Liver (tissue), 9 donors: ENCODE data around the gene PDE4B. TPM values are rescaled to one million over a fixed set of nuclear protein-coding genes. Genes with fewer than 3 reads are reported as not detected.

ENCODE experiments used
- DNase-seq: peaks from one replicate; pipeline ENCODE4 v3.0.0-alpha.2; 2017; ENCODE audit warnings: low spot score
- H3K27ac ChIP-seq, 2 donors: one replicate each; pipeline ENCODE4 v1.7.0; 2013; ENCODE audit warnings: inconsistent platforms in 2 of 2, low read length in 2 of 2, control low read depth in 1 of 2, low read depth in 1 of 2, mild to moderate bottlenecking in 1 of 2
- H3K27me3 ChIP-seq, 4 donors: one replicate each; pipeline versions ENCODE4 v1.6.1 to v1.7.0; 2013; ENCODE audit warnings: low read length in 3 of 4, inconsistent platforms in 1 of 4, mild to moderate bottlenecking in 1 of 4, moderate library complexity in 1 of 4; ENCODE audit not compliant: control insufficient read depth in 4 of 4, insufficient read depth in 4 of 4
- H3K36me3 ChIP-seq, 4 donors: one replicate each; pipeline versions ENCODE4 v1.6.1 to v1.7.0; 2013; ENCODE audit warnings: low read length in 3 of 4, mild to moderate bottlenecking in 3 of 4, low read depth in 1 of 4, moderate library complexity in 1 of 4; ENCODE audit not compliant: control insufficient read depth in 4 of 4, insufficient read depth in 3 of 4
- H3K4me1 ChIP-seq, 4 donors: one replicate each; pipeline versions ENCODE4 v1.6.1 to v1.7.0; 2013; ENCODE audit warnings: low read length in 3 of 4, mild to moderate bottlenecking in 3 of 4, moderate library complexity in 1 of 4; ENCODE audit not compliant: control insufficient read depth in 4 of 4, insufficient read depth in 4 of 4
- H3K4me3 ChIP-seq, 3 donors: one replicate each; pipeline versions ENCODE4 v1.6.1 to v1.7.0; 2013; ENCODE audit warnings: low read length in 3 of 3, control low read depth in 1 of 3, low read depth in 1 of 3, mild to moderate bottlenecking in 1 of 3
- H3K9ac ChIP-seq, 2 donors: one replicate each; pipeline ENCODE4 v1.7.0; 2013; ENCODE audit warnings: low read length in 2 of 2, mild to moderate bottlenecking in 2 of 2, moderate library complexity in 2 of 2, control low read depth in 1 of 2, low read depth in 1 of 2
- H3K9me3 ChIP-seq, 4 donors: one replicate each; pipeline versions ENCODE4 v1.6.1 to v1.7.0; 2013; ENCODE audit warnings: low read length in 3 of 4; ENCODE audit not compliant: control insufficient read depth in 4 of 4
- ATF3 ChIP-seq: IDR thresholded peaks from 2 replicates; pipeline ENCODE4 v1.6.1; 2016; ENCODE audit warnings: antibody characterized with exemption
- CTCF ChIP-seq: fragments of 150-350 bp; IDR thresholded peaks from 2 replicates; pipeline ENCODE4 v1.5.1; 2017; ENCODE audit warnings: improper control_type of control experiment, low read depth, low read length; ENCODE audit not compliant: missing input control
- EGR1 ChIP-seq, 2 donors: IDR thresholded peaks; 2 replicates each; pipeline ENCODE4 v1.6.1; 2016 to 2018; ENCODE audit warnings: antibody characterized with exemption in 2 of 2, low read depth in 2 of 2
- FOXA1 ChIP-seq: IDR thresholded peaks from 2 replicates; pipeline ENCODE4 v1.6.1; 2016; ENCODE audit warnings: antibody characterized with exemption
- FOXA2 ChIP-seq: IDR thresholded peaks from 2 replicates; pipeline ENCODE4 v1.6.1; 2016; ENCODE audit warnings: antibody characterized with exemption
- GABPA ChIP-seq, 2 donors: IDR thresholded peaks in 1 of 2; conservative IDR thresholded peaks in 1 of 2; 2 replicates each; pipeline ENCODE4 v1.6.1; 2016; ENCODE audit warnings: antibody characterized with exemption in 2 of 2, mild to moderate bottlenecking in 1 of 2, moderate library complexity in 1 of 2
- HNF4A ChIP-seq, 2 donors: conservative IDR thresholded peaks; 2 replicates each; pipeline ENCODE4 v1.6.1; 2016; ENCODE audit warnings: antibody characterized with exemption in 2 of 2, mild to moderate bottlenecking in 2 of 2
- HNF4G ChIP-seq: IDR thresholded peaks from 2 replicates; pipeline ENCODE4 v1.6.1; 2016; ENCODE audit warnings: antibody characterized with exemption
- MAX ChIP-seq: IDR thresholded peaks from 2 replicates; pipeline ENCODE4 v1.6.1; 2016; ENCODE audit warnings: antibody characterized with exemption
- NR2F2 ChIP-seq: IDR thresholded peaks from 2 replicates; pipeline ENCODE4 v1.6.1; 2016; ENCODE audit warnings: antibody characterized with exemption
- RAD21 ChIP-seq, 2 donors: IDR thresholded peaks; 2 replicates each; pipeline ENCODE4 v1.6.1; 2016; ENCODE audit warnings: antibody characterized with exemption in 2 of 2, mild to moderate bottlenecking in 2 of 2
- REST ChIP-seq: IDR thresholded peaks from 2 replicates; pipeline ENCODE4 v1.6.1; 2016; ENCODE audit warnings: antibody characterized with exemption, mild to moderate bottlenecking
- RXRA ChIP-seq, 2 donors: IDR thresholded peaks; 2 replicates each; pipeline ENCODE4 v1.6.1; 2017 to 2018; ENCODE audit warnings: antibody characterized with exemption in 2 of 2, mild to moderate bottlenecking in 1 of 2
- SP1 ChIP-seq: IDR thresholded peaks from 2 replicates; pipeline ENCODE4 v1.6.1; 2018; ENCODE audit warnings: antibody characterized with exemption, mild to moderate bottlenecking
- TAF1 ChIP-seq: conservative IDR thresholded peaks from 2 replicates; pipeline ENCODE4 v1.6.1; 2016; ENCODE audit warnings: antibody characterized with exemption, mild to moderate bottlenecking
- YY1 ChIP-seq: IDR thresholded peaks from 2 replicates; pipeline ENCODE4 v1.6.1; 2016; ENCODE audit warnings: antibody characterized with exemption, mild to moderate bottlenecking
- ZBTB33 ChIP-seq: IDR thresholded peaks from 2 replicates; pipeline ENCODE4 v1.6.1; 2016; ENCODE audit warnings: antibody characterized with exemption
- WGBS: extraction: QIAGEN DNeasy Blood & Tissue Kit; methylation state at CpG from one replicate; pipeline ENCODE4 v1.1.7; 2013; 5-methylcytosine and 5-hydroxymethylcytosine counted together
- polyA plus RNA-seq, 2 donors: library from polyadenylated mRNA; stranded (reverse) in 1 of 2; unstranded in 1 of 2; fragments of 200-250 nt in 1 of 2; fragments of >200 nt in 1 of 2; fragmentation: Nextera tagmentation in 1 of 2; extraction: Ambion mirVana in 1 of 2; gene quantifications; one replicate each; pipeline versions ENCODE4 v1.2.1 to v1.2.3, GENCODE V29; 2013 to 2015
- total RNA-seq, 2 donors: library from RNA; depleted of rRNA; stranded (reverse); fragments of >200 nt; gene quantifications; one replicate each; pipeline ENCODE4 v1.2.3, GENCODE V29; 2014
- donor health status: healthy.
- donor health status: healthy.
- donor health status: healthy.
- donor health status: healthy.
- donor health status: healthy.

PDE4B gene
- total and polyA plus RNA-seq, 4 donors, result 1.9 to 3.9 (median 2.7) TPM

GRCh38 chr1:66214901-66215300, 422.2 kb downstream of the PDE4B start:
- no peak overlapping the region for H3K27ac ChIP-seq
- no peak overlapping the region for H3K4me3 ChIP-seq
- no peak for TF ChIP-seq SP1
- TF ChIP-seq HNF4A (conservative IDR thresholded peaks at IDR 0.05), result no peak
- TF ChIP-seq MAX, result no peak
- TF ChIP-seq FOXA2, result no peak
- TF ChIP-seq YY1, result no peak
- TF ChIP-seq REST, result no peak
- no peak for TF ChIP-seq FOXA1
- TF ChIP-seq ZBTB33, result no peak
- TF ChIP-seq NR2F2, result no peak
- no peak for TF ChIP-seq TAF1
- no peak for TF ChIP-seq EGR1 (IDR thresholded peaks at IDR 0.05; ENCODE audit: low read depth in 2 of 2)
- no peak for TF ChIP-seq RAD21 (IDR thresholded peaks at IDR 0.05)
- TF ChIP-seq RXRA (IDR thresholded peaks at IDR 0.05), result no peak
- H3K36me3 ChIP-seq, result no peaks in the 10 kb centered on the region
- no peak for DNase-seq
- no peak overlapping the region for H3K9ac ChIP-seq
- H3K4me1 ChIP-seq, result no peaks in the 10 kb centered on the region
- H3K9me3 ChIP-seq, result no peaks in the 10 kb centered on the region
- H3K27me3 ChIP-seq, result no peaks in the 10 kb centered on the region

GRCh38 chr1:66217021-66217420, 424.3 kb downstream of the PDE4B start:
- DNase-seq, result no peak
- Histone ChIP-seq H3K4me1 (no peaks in the 10 kb centered on the region), H3K36me3 (no peaks in the 10 kb centered on the region), H3K27ac (no peak overlapping the region), H3K9ac (no peak overlapping the region), H3K4me3 (no peak overlapping the region), H3K27me3 (no peaks in the 10 kb centered on the region), H3K9me3 (no peaks in the 10 kb centered on the region)
- 95% methylated on average over 1 of the region's 1 CpG for WGBS
- TF ChIP-seq TAF1 (no peak), HNF4G (no peak), SP1 (no peak), ZBTB33 (no peak), FOXA2 (no peak), NR2F2 (no peak), MAX (no peak), YY1 (no peak), ATF3 (no peak), HNF4A (conservative IDR thresholded peaks at IDR 0.05) (no peak), EGR1 (IDR thresholded peaks at IDR 0.05; ENCODE audit: low read depth in 2 of 2) (no peak), CTCF (no peak), FOXA1 (no peak), RXRA (IDR thresholded peaks at IDR 0.05) (no peak), GABPA (IDR thresholded peaks at IDR 0.05 in 1 of 2, conservative IDR thresholded peaks at IDR 0.05 in 1 of 2) (no peak)
